Dendritic cell treated with granulocyte-macrophage colony-stimulating factor and Interleukin-4, amounts not matched to agents 40 ng/mL and 50 ng/mL, for 4 days (primary cell): ENCODE measurements around the gene CCL7.
A peak's percentile ranks its signal among the peaks of the same experiment; 100 is the strongest.

ENCODE experiments used
- H3K27ac Mint-ChIP-seq: one replicate; pipeline ENCODE4 v1.8.0; 2022; ENCODE audit warnings: mild to moderate bottlenecking, mixed read lengths
- H3K27me3 Mint-ChIP-seq: one replicate; pipeline ENCODE4 v1.8.0; 2022; ENCODE audit warnings: mild to moderate bottlenecking, mixed read lengths
- H3K36me3 Mint-ChIP-seq: one replicate; pipeline ENCODE4 v1.8.0; 2022; ENCODE audit warnings: low read depth, mixed read lengths
- H3K4me1 Mint-ChIP-seq: one replicate; pipeline ENCODE4 v1.8.0; 2022; ENCODE audit warnings: low read depth, mixed read lengths
- H3K4me3 Mint-ChIP-seq: one replicate; pipeline ENCODE4 v1.8.0; 2022; ENCODE audit warnings: mild to moderate bottlenecking, moderate library complexity, mixed read lengths
- H3K9me3 Mint-ChIP-seq: one replicate; pipeline ENCODE4 v1.8.0; 2022; ENCODE audit warnings: mixed read lengths
- intact Hi-C: fragments of 100-400 bp; cut with micrococcal nuclease; formaldehyde crosslinking; loops from one replicate; pipeline ENCODE4 v1.15.0; 2022

Gene CCL7

DNA sequence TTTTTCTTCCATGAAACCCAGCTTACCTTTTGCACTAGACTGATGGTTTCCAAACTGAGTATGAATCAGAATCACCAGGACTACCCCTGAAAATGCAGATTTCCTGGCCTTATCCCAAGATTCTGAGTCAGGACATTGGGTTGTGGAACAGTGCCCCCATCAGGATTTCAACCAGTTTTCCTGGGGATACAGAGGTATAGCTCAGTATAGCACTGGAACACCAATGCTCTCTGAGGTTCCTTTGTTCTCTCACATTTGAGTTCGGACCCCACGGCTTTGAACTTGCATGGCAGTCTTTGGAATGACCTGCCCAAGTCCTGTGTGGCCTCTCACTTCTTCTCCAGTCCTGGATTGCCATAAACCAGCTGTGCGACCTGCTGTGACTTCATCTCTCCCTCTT is 36.4 kb downstream of the CCL7 start:
- H3K27me3 Mint-ChIP-seq, result peaks cover 10% of the 10 kb centered on the region
- H3K4me1 Mint-ChIP-seq, result peaks cover 76% of the 10 kb centered on the region
- intact Hi-C loops, result loop anchor here (2.0 kb wide), 1 partner anchor 108 kb away; no protein-coding TSS in a partner anchor
- no peaks in the 10 kb centered on the region for H3K36me3 Mint-ChIP-seq
- H3K9me3 Mint-ChIP-seq, result no peaks in the 10 kb centered on the region
- peak overlapping the region; percentile 56 for H3K27ac Mint-ChIP-seq
- H3K4me3 Mint-ChIP-seq, result no peak overlapping the region

DNA sequence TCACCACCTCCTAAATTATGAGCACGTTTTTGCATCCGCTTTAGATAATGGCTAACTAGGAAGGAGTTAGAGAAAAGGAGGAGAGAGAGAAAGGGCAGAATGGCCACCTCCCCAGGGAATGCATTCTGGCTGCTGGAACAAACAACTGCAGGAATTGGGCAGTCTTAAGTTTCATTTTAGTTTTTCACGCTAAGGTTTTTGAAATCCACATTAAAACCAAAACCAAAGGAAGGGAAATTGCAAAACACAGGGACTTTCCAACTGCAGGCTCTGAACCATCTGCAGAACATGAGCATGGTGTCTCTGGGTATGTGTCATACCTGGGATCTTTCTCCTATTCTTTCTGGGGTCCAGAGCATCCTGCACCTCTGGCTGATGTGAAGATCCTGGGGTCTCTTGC is 37.1 kb downstream of the CCL7 start:
- no peaks in the 10 kb centered on the region for H3K36me3 Mint-ChIP-seq
- H3K9me3 Mint-ChIP-seq, result no peaks in the 10 kb centered on the region
- peaks cover 69% of the 10 kb centered on the region for H3K4me1 Mint-ChIP-seq
- peak overlapping the region; percentile 56 for H3K27ac Mint-ChIP-seq
- peaks cover 10% of the 10 kb centered on the region for H3K27me3 Mint-ChIP-seq
- intact Hi-C loops, result loop anchor here (2.0 kb wide), 1 partner anchor 108 kb away; no protein-coding TSS in a partner anchor
- peak overlapping the region; percentile 22 for H3K4me3 Mint-ChIP-seq

DNA sequence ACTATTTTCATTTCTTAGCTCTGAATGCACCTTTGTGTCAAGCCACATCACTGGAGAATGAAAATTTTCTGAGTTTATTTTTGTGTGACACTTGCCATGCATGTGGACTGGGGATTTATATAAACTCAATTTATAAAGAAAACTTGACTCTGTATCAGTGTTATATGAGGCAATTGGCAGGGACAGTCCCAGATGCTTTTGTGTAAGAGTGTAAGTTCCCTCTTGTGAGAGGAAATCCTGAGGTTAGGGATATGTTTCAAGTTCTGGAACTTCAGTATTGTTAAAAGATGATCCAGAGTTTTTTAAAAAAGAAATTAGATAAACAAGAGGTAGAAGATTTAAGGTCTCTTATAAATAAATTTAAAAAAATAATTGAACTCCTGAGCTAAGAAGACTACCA is 38.4 kb downstream of the CCL7 start:
- intact Hi-C loops, result no loop called here
- Mint-ChIP-seq H3K27me3 (peaks cover 10% of the 10 kb centered on the region), H3K36me3 (no peaks in the 10 kb centered on the region), H3K27ac (peak overlapping the region; percentile 50), H3K4me1 (peaks cover 57% of the 10 kb centered on the region), H3K9me3 (no peaks in the 10 kb centered on the region), H3K4me3 (no peak overlapping the region)

DNA sequence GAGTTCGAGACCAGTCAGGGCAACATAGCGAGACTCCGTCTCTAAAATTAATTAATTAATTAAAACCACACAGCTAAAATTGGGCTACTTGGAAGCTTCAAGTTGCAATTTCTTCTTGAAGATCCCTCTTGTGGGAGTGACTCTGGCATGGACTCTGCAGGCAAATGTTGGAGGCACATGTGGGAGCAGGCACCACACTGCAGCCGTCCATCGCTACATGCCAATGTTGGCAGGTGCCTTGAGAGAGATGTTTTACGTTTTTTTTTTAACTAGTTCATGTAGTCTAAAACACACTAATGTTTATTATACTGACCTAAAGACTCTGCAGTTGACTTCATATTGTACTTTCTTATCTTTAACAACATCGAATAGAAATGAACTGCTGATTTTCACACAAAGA is 41.3 kb downstream of the CCL7 start:
- intact Hi-C loops, result no loop called here
- Mint-ChIP-seq H3K4me3 (no peak overlapping the region), H3K27ac (no peak overlapping the region), H3K9me3 (no peaks in the 10 kb centered on the region), H3K4me1 (peaks cover 53% of the 10 kb centered on the region), H3K36me3 (no peaks in the 10 kb centered on the region), H3K27me3 (no peaks in the 10 kb centered on the region)

DNA sequence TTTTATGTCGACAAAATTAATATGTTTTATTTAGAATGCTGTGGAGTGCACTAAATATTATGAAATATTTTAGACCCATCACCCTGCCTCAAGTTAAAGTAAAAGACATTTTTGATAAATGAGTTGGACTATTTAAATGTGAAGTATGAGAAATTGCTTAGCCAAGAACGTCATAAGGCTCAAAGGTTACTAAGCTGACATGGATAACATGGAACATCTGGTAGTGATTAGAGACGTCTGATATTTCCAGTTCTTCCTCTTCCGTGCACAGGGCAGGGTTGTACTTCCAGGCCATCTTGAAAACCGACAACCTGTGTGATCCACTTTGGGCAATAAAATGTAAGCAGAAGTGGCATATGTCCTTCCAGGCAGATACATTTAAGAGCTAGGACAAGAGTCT is 42.1 kb downstream of the CCL7 start:
- Mint-ChIP-seq H3K4me1 (peaks cover 45% of the 10 kb centered on the region), H3K9me3 (no peaks in the 10 kb centered on the region), H3K27ac (no peak overlapping the region), H3K27me3 (no peaks in the 10 kb centered on the region), H3K4me3 (no peak overlapping the region), H3K36me3 (no peaks in the 10 kb centered on the region)
- intact Hi-C loops, result no loop called here

DNA sequence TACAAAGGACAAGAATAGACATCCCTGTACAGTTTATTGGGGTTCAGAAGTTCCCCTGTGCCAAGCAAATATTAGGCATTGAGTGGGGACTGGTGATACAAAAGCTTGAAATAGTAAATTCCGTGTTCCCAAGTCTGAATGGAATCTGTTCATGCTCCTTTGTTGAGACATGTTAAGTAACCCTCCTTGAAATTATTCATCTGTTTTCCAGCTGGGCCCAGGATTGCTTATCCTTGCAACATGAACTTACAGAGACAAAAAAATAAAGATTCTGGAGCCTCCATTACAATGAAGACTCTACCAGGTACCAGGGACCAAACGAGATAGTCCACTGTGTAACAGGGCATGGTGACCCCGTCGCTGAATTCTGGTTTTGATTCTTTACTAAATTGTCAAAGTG is 43.1 kb downstream of the CCL7 start:
- H3K36me3 Mint-ChIP-seq, result no peaks in the 10 kb centered on the region
- no peak overlapping the region for H3K4me3 Mint-ChIP-seq
- no peaks in the 10 kb centered on the region for H3K27me3 Mint-ChIP-seq
- peak overlapping the region; percentile 30 for H3K27ac Mint-ChIP-seq
- H3K9me3 Mint-ChIP-seq, result no peaks in the 10 kb centered on the region
- intact Hi-C loops, result no loop called here
- peaks cover 40% of the 10 kb centered on the region for H3K4me1 Mint-ChIP-seq

DNA sequence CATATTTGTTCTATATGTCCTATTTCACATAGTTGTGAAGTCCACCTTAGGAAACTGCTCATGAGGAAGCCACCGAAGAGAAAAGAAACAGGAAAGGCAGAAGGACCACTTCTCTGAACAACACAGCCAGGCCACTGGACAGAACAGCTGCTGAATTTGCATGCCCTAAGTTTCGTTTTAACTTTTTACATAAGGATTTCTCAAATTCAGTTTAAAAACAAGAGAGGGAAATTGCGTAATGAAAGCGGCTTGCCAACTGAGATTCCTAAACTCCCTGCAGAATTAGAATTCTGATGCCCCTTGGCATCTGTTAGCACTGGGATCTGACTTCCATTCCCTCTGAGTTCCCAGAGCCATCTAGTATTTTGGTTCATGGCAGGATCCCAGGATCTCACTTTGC is 44.3 kb downstream of the CCL7 start:
- no peak overlapping the region for H3K4me3 Mint-ChIP-seq
- H3K27ac Mint-ChIP-seq, result peak overlapping the region; percentile 61
- no peaks in the 10 kb centered on the region for H3K36me3 Mint-ChIP-seq
- no peaks in the 10 kb centered on the region for H3K9me3 Mint-ChIP-seq
- peaks cover 42% of the 10 kb centered on the region for H3K4me1 Mint-ChIP-seq
- no peaks in the 10 kb centered on the region for H3K27me3 Mint-ChIP-seq
- intact Hi-C loops, result no loop called here

DNA sequence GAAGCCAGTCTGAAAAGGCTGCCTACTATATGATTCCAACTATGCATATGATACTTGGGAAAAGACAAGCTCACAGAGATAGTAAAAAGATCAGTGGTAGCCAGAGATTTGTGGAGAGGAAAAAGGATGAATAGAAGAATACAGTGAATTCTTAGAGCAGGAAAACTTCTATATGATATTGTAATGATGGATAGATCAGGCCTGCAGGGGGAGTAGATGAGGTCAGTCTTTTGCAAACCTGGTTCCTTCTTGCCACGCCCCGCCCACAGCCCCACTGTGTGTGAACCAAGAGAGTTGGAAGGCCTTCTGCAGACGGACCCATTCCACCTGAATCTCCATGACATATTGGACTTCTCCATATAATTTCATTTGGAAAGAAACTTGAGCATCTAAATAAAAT is 48.5 kb downstream of the CCL7 start:
- Mint-ChIP-seq H3K9me3 (peaks cover 2% of the 10 kb centered on the region), H3K27ac (peak overlapping the region; percentile 83), H3K27me3 (peaks cover 2% of the 10 kb centered on the region), H3K36me3 (peaks cover 17% of the 10 kb centered on the region), H3K4me1 (peaks cover 78% of the 10 kb centered on the region), H3K4me3 (no peak overlapping the region)
- intact Hi-C loops, result loop anchor here (5.0 kb wide), 1 partner anchor 39 kb away; the partner anchor contains the start of gene CCL13

DNA sequence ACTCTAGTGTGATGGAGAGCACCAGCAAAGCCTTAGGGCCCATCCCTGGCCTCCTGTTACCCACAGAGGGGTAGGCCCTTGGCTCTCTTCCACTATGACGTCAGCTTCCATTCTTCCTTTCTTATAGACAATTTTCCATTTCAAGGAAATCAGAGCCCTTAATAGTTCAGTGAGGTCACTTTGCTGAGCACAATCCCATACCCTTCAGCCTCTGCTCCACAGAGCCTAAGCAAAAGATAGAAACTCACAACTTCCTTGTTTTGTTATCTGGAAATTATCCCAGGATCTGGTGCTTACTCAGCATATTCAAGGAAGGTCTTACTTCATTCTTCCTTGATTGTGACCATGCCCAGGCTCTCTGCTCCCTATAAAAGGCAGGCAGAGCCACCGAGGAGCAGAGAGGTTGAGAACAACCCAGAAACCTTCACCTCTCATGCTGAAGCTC is 49.0 kb downstream of the CCL7 start, which contains the start of gene CCL8:
Gene CCL8, plus strand, starts transcription at position 397 of the 445 bp plus-strand sequence. CDS start 67 bp downstream, outside the sequence.
- Mint-ChIP-seq H3K36me3 (peaks cover 17% of the 10 kb centered on the region), H3K27me3 (peaks cover 4% of the 10 kb centered on the region), H3K27ac (peak within 1 kb of the TSS; percentile 83), H3K9me3 (peaks cover 8% of the 10 kb centered on the region), H3K4me1 (peaks cover 73% of the 10 kb centered on the region), H3K4me3 (peak within 1 kb of the TSS; percentile 71)
- intact Hi-C loops, result loop anchor here (5.0 kb wide), 1 partner anchor 38 kb away; the partner anchor contains the start of gene CCL13
